ENCODE data around the gene GLIPR1. TPM values are rescaled to one million over a fixed set of nuclear protein-coding genes. Genes with fewer than 3 reads are reported as not detected.

The GLIPR1 gene
- polyA plus RNA-seq, 3 donors, result 16.9 to 19.9 (median 17.6) TPM

DNA sequence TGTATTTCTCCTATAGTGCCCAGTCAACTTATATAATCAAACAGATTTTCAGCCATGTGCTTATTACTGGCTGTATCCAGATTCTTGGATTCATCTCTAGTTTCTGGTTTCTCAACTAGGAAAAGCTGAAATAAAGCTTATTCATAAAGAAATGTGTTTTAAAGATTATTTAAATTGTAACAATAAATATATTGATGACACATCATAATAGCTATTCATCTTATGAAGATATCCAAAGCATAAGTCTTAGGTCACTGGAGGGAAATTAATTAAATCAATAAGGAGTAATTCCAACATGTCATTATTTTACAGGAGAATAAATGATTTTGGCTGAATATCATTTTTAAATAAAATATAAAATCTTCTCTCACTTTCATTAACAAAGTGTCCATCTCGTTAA, 63.0 kb downstream of the GLIPR1 start:
- DNase-seq (ENCODE audit: extremely low read depth in 1 of 11, low read depth in 9 of 11, low spot score in 4 of 11), result no peak

DNA sequence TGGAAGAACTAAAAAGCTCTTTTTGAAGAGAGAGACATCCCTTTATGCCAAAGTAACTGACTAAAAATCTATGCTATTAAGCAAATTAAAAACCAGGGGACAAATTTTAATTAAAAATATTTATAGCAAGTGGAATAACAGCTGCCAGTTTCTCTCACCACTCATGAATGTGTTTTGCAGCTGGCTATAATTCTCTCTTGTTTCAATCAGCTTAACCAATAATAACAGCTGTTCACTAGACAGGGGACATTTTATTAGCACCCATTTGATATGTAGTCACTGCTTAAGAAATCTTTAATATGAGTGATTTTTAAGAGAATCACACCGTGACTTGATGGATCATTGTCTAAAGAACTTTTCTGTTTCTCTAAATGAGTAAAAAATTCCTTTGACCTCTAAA, 65.1 kb downstream of the GLIPR1 start:
- DNase-seq (ENCODE audit: extremely low read depth in 1 of 11, low read depth in 9 of 11, low spot score in 4 of 11), result no peak

DNA sequence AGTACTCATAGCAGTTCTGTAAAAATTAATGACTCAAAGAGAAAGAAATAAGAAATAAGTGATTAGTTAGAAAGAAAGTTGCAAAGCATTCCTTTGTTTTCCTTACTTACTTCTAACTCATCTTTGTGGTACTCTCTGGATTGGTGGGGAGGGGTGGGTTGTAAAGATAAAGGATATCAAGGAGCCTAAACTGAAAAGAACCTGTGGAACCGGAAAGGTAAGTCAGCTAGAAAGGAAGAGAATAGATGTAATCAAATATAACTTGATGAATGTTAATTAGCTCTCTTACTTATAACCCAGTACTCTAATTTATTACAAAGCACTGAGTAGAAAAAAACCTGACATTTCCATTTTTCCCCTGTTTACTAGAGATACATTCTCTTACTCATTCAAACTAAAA, 68.3 kb downstream of the GLIPR1 start:
- no peak for DNase-seq (ENCODE audit: extremely low read depth in 1 of 11, low read depth in 9 of 11, low spot score in 4 of 11)

DNA sequence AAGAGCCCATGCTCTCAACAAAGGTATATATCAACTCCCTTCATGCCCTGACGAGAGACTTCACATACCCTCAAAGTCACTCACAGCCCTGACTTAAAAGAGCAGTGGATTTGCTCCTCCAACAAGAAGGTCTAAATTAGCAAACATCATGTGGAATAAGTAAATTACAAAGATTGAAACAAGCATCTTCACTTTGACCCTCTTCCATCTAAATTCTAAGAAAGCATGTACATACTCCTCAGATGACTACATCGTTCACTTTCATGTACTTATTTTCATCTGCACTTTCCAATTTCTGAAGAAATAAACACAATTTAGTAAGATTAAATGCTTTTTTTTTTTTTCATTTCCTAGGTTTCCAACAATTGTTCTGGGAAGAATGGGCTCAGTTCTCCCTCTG, 69.4 kb downstream of the GLIPR1 start:
- DNase-seq (ENCODE audit: extremely low read depth in 1 of 11, low read depth in 9 of 11, low spot score in 4 of 11), result no peak

DNA sequence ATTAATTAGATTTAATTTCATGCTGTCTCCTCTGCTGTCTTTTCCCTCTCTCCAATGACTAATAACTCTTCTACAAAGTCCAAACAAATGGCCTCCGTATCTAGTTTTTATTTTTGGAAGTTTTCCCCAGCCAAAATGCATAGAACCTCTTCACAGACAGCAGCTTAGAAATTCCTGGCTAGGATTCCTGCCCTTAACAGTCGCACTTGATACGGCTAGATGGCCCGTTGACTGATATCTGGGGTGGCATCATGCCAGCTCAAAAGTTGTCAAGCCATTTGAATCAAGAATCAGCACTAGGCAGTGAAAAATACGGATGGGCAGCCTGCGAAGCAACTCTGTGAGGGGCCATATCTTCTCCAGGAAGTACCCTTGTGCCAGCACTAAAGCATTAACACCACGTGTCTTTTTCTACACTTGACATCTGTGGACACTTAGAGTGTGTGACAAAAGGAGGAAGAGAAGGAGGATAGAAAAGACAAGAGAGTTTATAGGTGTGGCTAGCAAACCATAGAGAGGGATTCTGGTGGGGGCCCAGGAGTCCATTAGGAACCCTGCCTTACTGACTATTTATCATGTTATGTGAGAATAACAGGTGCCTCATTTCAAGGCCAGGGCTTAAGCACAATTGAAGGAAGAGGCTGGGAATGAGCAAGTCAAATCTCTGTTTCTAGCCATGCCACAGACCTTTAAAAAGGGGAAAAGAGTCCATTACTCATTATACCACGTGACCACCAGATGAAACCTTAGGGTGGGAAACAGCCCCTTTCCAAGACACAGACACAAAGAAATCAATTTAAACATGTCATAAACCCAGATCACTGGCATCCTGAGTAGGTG, 70.1 kb downstream of the GLIPR1 start:
- DNase-seq (ENCODE audit: extremely low read depth in 1 of 11, low read depth in 9 of 11, low spot score in 4 of 11), result no peak

DNA sequence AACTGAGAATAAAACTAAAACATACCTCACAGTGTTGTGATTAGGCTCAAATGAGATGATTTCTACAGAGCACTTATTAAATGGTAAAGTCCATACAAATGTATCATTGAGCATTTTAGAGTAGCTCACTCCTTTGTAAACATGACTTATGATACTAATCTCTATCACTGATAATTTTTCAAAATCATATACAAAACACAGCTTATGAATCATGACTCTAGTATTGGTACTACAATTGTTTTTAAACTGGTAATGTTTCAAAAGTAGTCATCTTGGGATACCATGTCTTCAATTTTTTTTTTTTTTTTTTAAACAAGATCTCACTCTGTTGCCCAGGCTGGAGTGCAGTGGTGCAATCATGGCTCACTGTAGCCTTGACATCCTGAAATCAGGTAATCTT, 70.9 kb downstream of the GLIPR1 start:
- DNase-seq (ENCODE audit: extremely low read depth in 1 of 11, low read depth in 9 of 11, low spot score in 4 of 11), result no peak

DNA sequence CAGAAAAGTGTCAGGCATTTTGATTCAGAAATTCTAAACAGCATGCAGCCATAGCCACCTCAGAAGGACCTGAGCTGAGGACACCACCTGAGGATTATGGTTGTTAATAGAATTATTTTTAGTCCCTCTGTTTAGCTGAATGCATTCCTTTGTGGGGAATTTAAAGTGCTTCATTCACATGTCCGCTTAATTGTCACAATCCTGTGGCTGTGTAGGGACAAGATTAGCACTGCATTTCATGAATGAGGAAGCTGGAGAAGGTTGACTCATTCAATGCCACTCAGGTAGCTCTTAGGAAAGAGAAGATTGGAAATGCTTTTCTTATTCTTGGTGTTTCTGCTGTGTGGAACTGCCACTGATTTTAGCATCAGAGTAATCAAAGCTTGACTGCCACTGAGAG, 72.8 kb downstream of the GLIPR1 start:
- no peak for DNase-seq (ENCODE audit: extremely low read depth in 1 of 11, low read depth in 9 of 11, low spot score in 4 of 11)

Other genes starting within 250 kb of the GLIPR1 start
- gene CAPS2, start 150.4 kb upstream of the GLIPR1 start, polyA plus RNA-seq (ENCODE audit: insufficient read length in 3 of 3), result 10 to 100 TPM in 1 of 3 donors, 1 to 10 TPM in 2; 5.7 to 10.3 (median 8.2) TPM
- gene GLIPR1L1, start 146.1 kb upstream of the GLIPR1 start, polyA plus RNA-seq (ENCODE audit: insufficient read length in 3 of 3), result under 1 TPM in 1 of 3 donors, not detected in 2; 0.86 TPM
- 1 to 10 TPM; 1.9 to 3.4 (median 2.7) TPM for gene GLIPR1L2, start 89.7 kb upstream of the GLIPR1 start, polyA plus RNA-seq (ENCODE audit: insufficient read length in 3 of 3)
- gene KRR1, start 30.9 kb downstream of the GLIPR1 start, polyA plus RNA-seq (ENCODE audit: insufficient read length in 3 of 3), result 100 to 1,000 TPM in 1 of 3 donors, 10 to 100 TPM in 2; 75.3 to 103 (median 92.8) TPM